ENCODE results near the gene THRB.

GRCh38 chr3:24482096-24482705 lies 12.4 kb downstream of the THRB start:
- TF ChIP-seq CTCF (IDR thresholded peaks at IDR 0.05) (no peak), RFX5 (IDR thresholded peaks at IDR 0.05; ENCODE audit: low read length) (no peak), EP300 (IDR thresholded peaks at IDR 0.05; ENCODE audit: borderline replicate concordance in 1 of 2, low read depth in 1 of 2, low read length in 1 of 2) (no peak), EZH2phosphoT487 (IDR thresholded peaks at IDR 0.05; ENCODE audit: borderline replicate concordance, low read depth) (no peak), USF2 (IDR thresholded peaks at IDR 0.05; ENCODE audit: borderline replicate concordance, low read depth, low read length) (no peak), POLR2AphosphoS5 (IDR thresholded peaks at IDR 0.05; ENCODE audit: low read depth, low read length) (no peak), RAD21 (IDR thresholded peaks at IDR 0.05; ENCODE audit: low read length) (no peak), TAF1 (IDR thresholded peaks at IDR 0.05; ENCODE audit: borderline replicate concordance, low read depth, low read length) (no peak), MAX (IDR thresholded peaks at IDR 0.05; ENCODE audit: low read depth) (no peak), GABPA (IDR thresholded peaks at IDR 0.05; ENCODE audit: low read depth) (no peak), FOXJ3 (CRISPR knock-in tag; IDR thresholded peaks at IDR 0.05) (no peak), TEAD4 (IDR thresholded peaks at IDR 0.05; ENCODE audit: borderline replicate concordance, insufficient read depth) (no peak)
